K562 (cell line): ENCODE measurements around the gene SHB. TPM values are rescaled to one million over a fixed set of nuclear protein-coding genes. Genes with fewer than 3 reads are reported as not detected.

Experiments used
- CCAR2 ChIP-seq: fragments of 200-400 bp; formaldehyde crosslinking; IDR thresholded peaks from 2 replicates; pipeline ENCODE4 v1.6.1; 2017; ENCODE audit warnings: mild to moderate bottlenecking, low read depth, low read length
- CREM ChIP-seq: IDR thresholded peaks from 2 replicates; pipeline ENCODE4 v1.6.1; 2014; ENCODE audit warnings: antibody characterized with exemption, low read depth
- FOXA3 ChIP-seq, 2 experiments: fragments of 450-650 bp in 1 of 2; sonication (generic) in 1 of 2; formaldehyde crosslinking; IDR thresholded peaks in 1 of 2; conservative IDR thresholded peaks in 1 of 2; 2 replicates each; pipeline versions ENCODE4 v1.4.0 to v1.8.0; 2020 to 2022; ENCODE audit warnings: mild to moderate bottlenecking in 2 of 2, missing genetic modification reagents in 1 of 2
- GTF3C2 ChIP-seq: IDR thresholded peaks from 3 replicates; pipeline ENCODE4 v1.6.1; 2011; ENCODE audit warnings: borderline replicate concordance, mild to moderate bottlenecking, moderate library complexity; ENCODE audit not compliant: insufficient read length; ENCODE audit errors: extremely low read depth
- MAFF ChIP-seq: IDR thresholded peaks from 2 replicates; pipeline ENCODE4 v1.6.1; 2012; ENCODE audit warnings: low read length, improper control_type of control experiment
- MAZ ChIP-seq, 2 experiments: fragments of 450-650 bp in 1 of 2; sonication (generic) in 1 of 2; formaldehyde crosslinking; IDR thresholded peaks in 1 of 2; conservative IDR thresholded peaks in 1 of 2; 2 replicates each; pipeline versions ENCODE4 v1.4.0 to v1.5.0; 2020; ENCODE audit warnings: mild to moderate bottlenecking in 1 of 2, missing genetic modification reagents in 1 of 2
- MIER1 ChIP-seq: fragments of 450-650 bp; IDR thresholded peaks from 2 replicates; pipeline ENCODE4 v1.6.1; 2016; ENCODE audit warnings: antibody characterized with exemption, mild to moderate bottlenecking, low read depth
- MTA3 ChIP-seq: fragments of 450-650 bp; formaldehyde crosslinking; IDR thresholded peaks from 2 replicates; pipeline ENCODE4 v1.6.1; 2017; ENCODE audit warnings: mild to moderate bottlenecking, borderline replicate concordance
- SIN3B ChIP-seq: fragments of 450-650 bp; IDR thresholded peaks from 2 replicates; pipeline ENCODE4 v1.6.1; 2017; ENCODE audit warnings: low read depth, mild to moderate bottlenecking, moderate library complexity
- TCF7 ChIP-seq: sonication (generic); IDR thresholded peaks from 2 replicates; pipeline ENCODE4 v1.6.1; 2016; ENCODE audit warnings: antibody characterized with exemption, borderline replicate concordance
- YY1 ChIP-seq, 3 experiments: IDR thresholded peaks; 2 replicates each; pipeline ENCODE4 v1.6.1; 2011; ENCODE audit warnings: low read length in 2 of 3, mild to moderate bottlenecking in 2 of 3, moderate library complexity in 2 of 3, borderline replicate concordance in 1 of 3, control low read depth in 1 of 3, low read depth in 1 of 3; ENCODE audit not compliant: insufficient read depth in 3 of 3, insufficient replicate concordance in 2 of 3, control insufficient read depth in 1 of 3, insufficient read length in 1 of 3; ENCODE audit errors: extremely low read depth in 1 of 3
- ZHX1 ChIP-seq: fragments of 150-350 bp; conservative IDR thresholded peaks from 2 replicates; pipeline ENCODE4 v1.6.1; 2014; ENCODE audit warnings: low read length
- ZNF57 ChIP-seq: fragments of 450-650 bp; formaldehyde crosslinking; IDR thresholded peaks from 2 replicates; pipeline ENCODE4 v1.4.0; 2020; ENCODE audit warnings: mild to moderate bottlenecking, moderate library complexity
- ZNF668 ChIP-seq: fragments of 250-450 bp; sonication (Bioruptor Pico); IDR thresholded peaks from 2 replicates; pipeline ENCODE4 v1.8.0; 2022; ENCODE audit warnings: mild to moderate bottlenecking, inconsistent platforms
- ZSCAN29 ChIP-seq: fragments of 450-650 bp; IDR thresholded peaks from 2 replicates; pipeline ENCODE4 v1.6.1; 2017
- polyA plus RNA-seq, 8 experiments: library from polyadenylated mRNA; depleted of rRNA in 4 of 8; stranded (reverse) in 5 of 8; unstranded in 3 of 8; fragments of >200 nt; fragmentation: Nextera tagmentation in 2 of 8; fragmentation: Illumina TruSeq in 1 of 8; extraction: Ambion mirVana in 2 of 8; extraction: Trizol in 1 of 8; gene quantifications; 2 replicates each; pipeline versions ENCODE4 v1.2.1 to v1.2.3, GENCODE V29; 2011 to 2014; ENCODE audit warnings: inconsistent platforms in 1 of 8, missing spikeins in 1 of 8
- total RNA-seq, 7 experiments: library from RNA; depleted of rRNA in 6 of 7; stranded (reverse); fragments of >200 nt in 6 of 7; fragmentation: Illumina TruSeq in 2 of 7; extraction: Trizol in 2 of 7; gene quantifications; 2 replicates each; pipeline versions ENCODE4 v1.2.1 to v1.2.3, GENCODE V29; 2011 to 2021; ENCODE audit warnings: low replicate concordance in 1 of 7
- TF ChIP-seq, protein P1 (sequence below): sonication (generic); formaldehyde crosslinking; IDR thresholded peaks from 2 replicates; pipeline ENCODE4 v1.8.1; 2023; ENCODE audit warnings: mild to moderate bottlenecking, missing genetic modification reagents
- TF ChIP-seq, protein P2 (sequence below): fragments of 450-650 bp; formaldehyde crosslinking; IDR thresholded peaks from 2 replicates; pipeline ENCODE4 v1.4.0; 2020; ENCODE audit warnings: mild to moderate bottlenecking

The SHB gene
- total and polyA plus RNA-seq, 9 of the 15 experiments (the other 6 are each of a cell fraction or from before 2014, with no cell fraction given): 0.78 to 16.0 (median 5.3) TPM

DNA sequence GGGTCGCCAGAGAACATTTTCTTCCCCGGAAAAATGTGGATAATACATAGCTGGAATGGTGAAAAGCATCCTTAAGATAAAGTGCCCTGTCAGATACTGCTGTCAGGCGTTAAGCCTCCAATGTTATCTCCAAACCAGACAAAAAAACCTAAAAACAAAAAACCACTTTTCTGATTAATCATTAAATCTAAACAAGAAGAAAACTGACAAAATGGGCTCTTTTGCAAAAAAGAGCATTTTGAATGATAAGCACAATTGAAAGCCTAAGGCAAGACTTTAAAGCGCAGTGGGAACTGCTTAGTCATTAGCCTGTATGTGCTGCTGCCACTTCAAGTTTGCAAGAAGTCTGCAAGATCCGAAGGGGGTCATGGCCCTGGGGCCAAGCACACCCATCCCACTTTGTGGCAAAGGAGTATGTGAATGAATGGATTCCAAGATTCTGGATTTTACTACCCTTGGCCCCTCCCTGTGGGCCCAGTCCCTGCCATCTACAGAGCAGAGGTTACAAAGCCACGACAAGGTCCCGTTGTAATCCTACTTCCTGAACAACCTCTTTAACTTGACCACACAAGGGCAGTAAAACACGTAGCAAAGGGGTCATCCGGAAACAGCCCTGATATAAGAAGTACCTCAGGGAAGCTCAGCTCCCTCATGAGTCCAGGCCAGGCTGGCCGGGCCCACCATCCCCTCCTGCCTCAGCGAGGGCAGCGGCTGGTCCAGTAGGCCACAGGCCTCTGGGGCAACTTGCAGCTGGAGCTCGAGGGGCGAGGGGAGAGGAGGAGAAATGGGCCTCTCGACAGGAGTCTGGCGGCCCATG, 29.7 kb downstream of the SHB start (continued):
- TF ChIP-seq GTF3C2 (no peak), MAFF (peak; percentile 87), ZNF668 (no peak; the same call in 1 of the 2 replicates), ZHX1 (no peak), MAZ (CRISPR knock-in tag; conservative IDR thresholded peaks at IDR 0.05 in 1 of 2, IDR thresholded peaks at IDR 0.05 in 1 of 2) (peak in 1 of 2 experiments; percentile 23; a peak in 2 of 4 replicates), FOXA3 (CRISPR knock-in tag; conservative IDR thresholded peaks at IDR 0.05 in 1 of 2, IDR thresholded peaks at IDR 0.05 in 1 of 2) (no peak; a peak in 1 of 4 replicates), MTA3 (peak; percentile 29), TCF7 (no peak), ZNF57 (CRISPR knock-in tag) (0 out of 2 replicates have a peak, but pooled peaks have one; percentile 45), SIN3B (no peak), ZSCAN29 (no peak), YY1 (IDR thresholded peaks at IDR 0.05; ENCODE audit: borderline replicate concordance in 1 of 3, control insufficient read depth in 1 of 3, extremely low read depth in 1 of 3, insufficient read depth in 3 of 3, insufficient read length in 1 of 3, insufficient replicate concordance in 2 of 3, low read depth in 1 of 3, low read length in 2 of 3) (peak in 1 of 3 experiments; percentile 19), CREM (peak; percentile 62), CCAR2 (no peak), MIER1 (no peak)
- TF ChIP-seq, protein P1, sequence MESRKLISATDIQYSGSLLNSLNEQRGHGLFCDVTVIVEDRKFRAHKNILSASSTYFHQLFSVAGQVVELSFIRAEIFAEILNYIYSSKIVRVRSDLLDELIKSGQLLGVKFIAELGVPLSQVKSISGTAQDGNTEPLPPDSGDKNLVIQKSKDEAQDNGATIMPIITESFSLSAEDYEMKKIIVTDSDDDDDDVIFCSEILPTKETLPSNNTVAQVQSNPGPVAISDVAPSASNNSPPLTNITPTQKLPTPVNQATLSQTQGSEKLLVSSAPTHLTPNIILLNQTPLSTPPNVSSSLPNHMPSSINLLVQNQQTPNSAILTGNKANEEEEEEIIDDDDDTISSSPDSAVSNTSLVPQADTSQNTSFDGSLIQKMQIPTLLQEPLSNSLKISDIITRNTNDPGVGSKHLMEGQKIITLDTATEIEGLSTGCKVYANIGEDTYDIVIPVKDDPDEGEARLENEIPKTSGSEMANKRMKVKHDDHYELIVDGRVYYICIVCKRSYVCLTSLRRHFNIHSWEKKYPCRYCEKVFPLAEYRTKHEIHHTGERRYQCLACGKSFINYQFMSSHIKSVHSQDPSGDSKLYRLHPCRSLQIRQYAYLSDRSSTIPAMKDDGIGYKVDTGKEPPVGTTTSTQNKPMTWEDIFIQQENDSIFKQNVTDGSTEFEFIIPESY (CRISPR knock-in tag): no peak
- TF ChIP-seq, protein P2, sequence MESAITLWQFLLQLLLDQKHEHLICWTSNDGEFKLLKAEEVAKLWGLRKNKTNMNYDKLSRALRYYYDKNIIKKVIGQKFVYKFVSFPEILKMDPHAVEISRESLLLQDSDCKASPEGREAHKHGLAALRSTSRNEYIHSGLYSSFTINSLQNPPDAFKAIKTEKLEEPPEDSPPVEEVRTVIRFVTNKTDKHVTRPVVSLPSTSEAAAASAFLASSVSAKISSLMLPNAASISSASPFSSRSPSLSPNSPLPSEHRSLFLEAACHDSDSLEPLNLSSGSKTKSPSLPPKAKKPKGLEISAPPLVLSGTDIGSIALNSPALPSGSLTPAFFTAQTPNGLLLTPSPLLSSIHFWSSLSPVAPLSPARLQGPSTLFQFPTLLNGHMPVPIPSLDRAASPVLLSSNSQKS (CRISPR knock-in tag): no peak
